Gastroesophageal sphincter (tissue), 4 donors: ENCODE data around the gene GRID1. TPM values are rescaled to one million over a fixed set of nuclear protein-coding genes. Genes with fewer than 3 reads are reported as not detected.

Source experiments
- ATAC-seq: fragments of 150-250 bp; one replicate; pipeline ENCODE4 v1.9.1; 2016; ENCODE audit warnings: mild to moderate bottlenecking, moderate library complexity
- H3K27ac ChIP-seq, 4 donors: fragments of 200-600 bp; sonication (generic) in 3 of 4; 1 replicate in 3 of 4; 2 replicates in 1 of 4; pipeline ENCODE4 v1.5.1; 2016 to 2019
- H3K27me3 ChIP-seq: fragments of 200-600 bp; sonication (generic); one replicate; pipeline ENCODE4 v1.5.1; 2019
- H3K36me3 ChIP-seq, 2 donors: fragments of 200-600 bp; sonication (generic); one replicate each; pipeline ENCODE4 v1.5.1; 2019; ENCODE audit warnings: control low read depth in 1 of 2
- H3K4me1 ChIP-seq, 3 donors: fragments of 200-600 bp; sonication (generic); 1 replicate in 2 of 3; 2 replicates in 1 of 3; pipeline ENCODE4 v1.5.1; 2016 to 2019; ENCODE audit warnings: control low read depth in 2 of 3
- H3K4me3 ChIP-seq, 2 donors: fragments of 200-600 bp; sonication (generic); one replicate each; pipeline ENCODE4 v1.5.1; 2019; ENCODE audit warnings: mild to moderate bottlenecking in 1 of 2, moderate library complexity in 1 of 2
- H3K9me3 ChIP-seq, 3 donors: fragments of 200-600 bp; sonication (generic); one replicate each; pipeline ENCODE4 v1.5.1; 2017 to 2019; ENCODE audit warnings: control low read depth in 2 of 3
- CTCF ChIP-seq, 4 experiments: fragments of 200-600 bp in 2 of 4; fragments of 450-650 bp in 2 of 4; sonication (generic) in 1 of 4; IDR thresholded peaks; one replicate each; pipeline ENCODE4 v1.5.1; 2017 to 2019; ENCODE audit warnings: antibody characterized with exemption in 4 of 4, mild to moderate bottlenecking in 2 of 4, moderate library complexity in 2 of 4
- EP300 ChIP-seq: sonication (generic); formaldehyde crosslinking; IDR thresholded peaks from one replicate; pipeline ENCODE4 v1.6.1; 2017; ENCODE audit warnings: antibody characterized with exemption, mild to moderate bottlenecking
- POLR2A ChIP-seq, 2 donors: fragments of 450-650 bp; IDR thresholded peaks; one replicate each; pipeline ENCODE4 v1.6.1; 2017; ENCODE audit warnings: antibody characterized with exemption in 2 of 2, mild to moderate bottlenecking in 2 of 2, moderate library complexity in 1 of 2
- POLR2AphosphoS5 ChIP-seq: sonication (generic); formaldehyde crosslinking; IDR thresholded peaks from one replicate; pipeline ENCODE4 v1.6.1; 2017; ENCODE audit warnings: antibody characterized with exemption
- WGBS, 2 donors: methylation state at CpG; one replicate each; pipeline ENCODE4 v1.1.5; 2018; ENCODE audit warnings: low coverage in 1 of 2; 5-methylcytosine and 5-hydroxymethylcytosine counted together
- total RNA-seq, 4 donors: library from RNA; depleted of rRNA; stranded (reverse); fragments of >200 nt; gene quantifications; one replicate each; pipeline ENCODE4 v1.1.0, GENCODE V29; 2016

GRID1 gene
- total RNA-seq, 4 donors from 2014 or later: 1.2 to 2.7 (median 1.7) TPM

- no peak overlapping the region for H3K27ac ChIP-seq
- TF ChIP-seq POLR2AphosphoS5 (no peak), POLR2A (IDR thresholded peaks at IDR 0.05) (no peak)
- no peak overlapping the region for H3K4me3 ChIP-seq
- H3K4me1 ChIP-seq: no peaks in the 10 kb centered on the region
- no peaks in the 10 kb centered on the region for H3K36me3 ChIP-seq
- ATAC-seq: no peak
- peaks cover 0 to 14% (median 0%) of the 10 kb centered on the region in 3 donors for H3K9me3 ChIP-seq
- peaks cover 8% of the 10 kb centered on the region for H3K27me3 ChIP-seq
- 100% methylated on average over 1 of the region's 1 CpG for WGBS, 2 donors
Observed at GRCh38 chr10:86186633-86187032, 180.0 kb downstream of the GRID1 start.

GRCh38 chr10:86182595-86182994 lies 184.0 kb downstream of the GRID1 start:
- peaks cover 5% of the 10 kb centered on the region for H3K27me3 ChIP-seq
- H3K4me3 ChIP-seq: no peak overlapping the region
- H3K27ac ChIP-seq: no peak overlapping the region
- no peaks in the 10 kb centered on the region for H3K4me1 ChIP-seq
- peaks cover 0 to 14% (median 0%) of the 10 kb centered on the region in 3 donors for H3K9me3 ChIP-seq
- no peak for TF ChIP-seq EP300
- no peak for TF ChIP-seq POLR2A (IDR thresholded peaks at IDR 0.05)
- TF ChIP-seq POLR2AphosphoS5: no peak
- no peak for TF ChIP-seq CTCF (IDR thresholded peaks at IDR 0.05)
- no peak for ATAC-seq
- 59 to 84% methylated on average over 7 of the region's 7 CpGs for WGBS, 2 donors
- no peaks in the 10 kb centered on the region for H3K36me3 ChIP-seq

GRCh38 chr10:86182150-86182549 lies 184.4 kb downstream of the GRID1 start:
- H3K36me3 ChIP-seq: no peaks in the 10 kb centered on the region
- no peak overlapping the region for H3K4me3 ChIP-seq
- 64% methylated on average over 2 of the region's 13 CpGs; no CpG with 5 or more reads in 1 of the 2 donors for WGBS, 2 donors
- no peak overlapping the region for H3K27ac ChIP-seq
- no peak for ATAC-seq
- H3K27me3 ChIP-seq: peaks cover under 1% of the 10 kb centered on the region
- TF ChIP-seq POLR2A (IDR thresholded peaks at IDR 0.05): no peak
- TF ChIP-seq EP300: no peak
- no peak for TF ChIP-seq POLR2AphosphoS5
- TF ChIP-seq CTCF (IDR thresholded peaks at IDR 0.05): no peak
- H3K9me3 ChIP-seq: peaks cover 0 to 14% (median 0%) of the 10 kb centered on the region in 3 donors
- no peaks in the 10 kb centered on the region for H3K4me1 ChIP-seq

GRCh38 chr10:86180861-86181260 lies 185.7 kb downstream of the GRID1 start:
- WGBS, 2 donors: 83% methylated on average over 1 of the region's 4 CpGs; no CpG with 5 or more reads in 1 of the 2 donors
- Histone ChIP-seq H3K4me1 (no peaks in the 10 kb centered on the region), H3K27me3 (peaks cover 5% of the 10 kb centered on the region), H3K27ac (no peak overlapping the region), H3K9me3 (peaks cover 0 to 3% (median 0%) of the 10 kb centered on the region in 3 donors), H3K36me3 (no peaks in the 10 kb centered on the region), H3K4me3 (no peak overlapping the region)
- TF ChIP-seq CTCF (IDR thresholded peaks at IDR 0.05) (no peak), POLR2A (IDR thresholded peaks at IDR 0.05) (no peak), EP300 (no peak), POLR2AphosphoS5 (no peak)
- ATAC-seq: no peak

GRCh38 chr10:86179961-86180360 lies 186.6 kb downstream of the GRID1 start:
- H3K4me3 ChIP-seq: no peak overlapping the region
- no peaks in the 10 kb centered on the region for H3K4me1 ChIP-seq
- no peaks in the 10 kb centered on the region for H3K9me3 ChIP-seq
- 89% methylated on average over 3 of the region's 7 CpGs; no CpG with 5 or more reads in 1 of the 2 donors for WGBS, 2 donors
- H3K27me3 ChIP-seq: peaks cover 6% of the 10 kb centered on the region
- TF ChIP-seq CTCF (IDR thresholded peaks at IDR 0.05) (no peak), EP300 (no peak), POLR2AphosphoS5 (no peak), POLR2A (IDR thresholded peaks at IDR 0.05) (no peak)
- H3K36me3 ChIP-seq: no peaks in the 10 kb centered on the region
- no peak for ATAC-seq
- no peak overlapping the region for H3K27ac ChIP-seq
